WTC11 (cell line): ENCODE measurements around the gene HPN.

ENCODE experiments used
- ATF3 ChIP-seq: sonication (generic); formaldehyde crosslinking; conservative IDR thresholded peaks from 2 replicates; pipeline ENCODE4 v1.8.1; 2022; ENCODE audit warnings: mild to moderate bottlenecking, missing genetic modification reagents
- CTCF ChIP-seq: fragments of 200-600 bp; IDR thresholded peaks from 2 replicates; pipeline ENCODE4 v1.8.0; 2022; ENCODE audit warnings: antibody characterized with exemption
- ETV6 ChIP-seq: sonication (generic); formaldehyde crosslinking; IDR thresholded peaks from 2 replicates; pipeline ENCODE4 v1.8.1; 2022; ENCODE audit warnings: mild to moderate bottlenecking, missing genetic modification reagents
- FOXP4 ChIP-seq: sonication (generic); formaldehyde crosslinking; IDR thresholded peaks from 2 replicates; pipeline ENCODE4 v1.8.0; 2022; ENCODE audit warnings: mild to moderate bottlenecking, missing genetic modification reagents
- KAT7 ChIP-seq: sonication (generic); formaldehyde crosslinking; IDR thresholded peaks from 2 replicates; pipeline ENCODE4 v1.8.1; 2023; ENCODE audit warnings: missing genetic modification reagents, mild to moderate bottlenecking, borderline replicate concordance
- NFYB ChIP-seq: sonication (generic); formaldehyde crosslinking; conservative IDR thresholded peaks from 2 replicates; pipeline ENCODE4 v1.8.0; 2022; ENCODE audit warnings: low read depth, missing genetic modification reagents
- NR2C2 ChIP-seq: sonication (generic); formaldehyde crosslinking; IDR thresholded peaks from 2 replicates; pipeline ENCODE4 v1.8.0; 2022; ENCODE audit warnings: mild to moderate bottlenecking, missing genetic modification reagents
- TEAD1 ChIP-seq: sonication (generic); formaldehyde crosslinking; IDR thresholded peaks from 2 replicates; pipeline ENCODE4 v1.8.0; 2022; ENCODE audit warnings: mild to moderate bottlenecking, missing genetic modification reagents
- ZBTB43 ChIP-seq: sonication (generic); formaldehyde crosslinking; IDR thresholded peaks from 2 replicates; pipeline ENCODE4 v1.8.1; 2023; ENCODE audit warnings: mild to moderate bottlenecking, missing genetic modification reagents
- ZNF121 ChIP-seq: sonication (generic); formaldehyde crosslinking; IDR thresholded peaks from 2 replicates; pipeline ENCODE4 v1.8.0; 2023; ENCODE audit warnings: missing genetic modification reagents
- ZNF232 ChIP-seq: sonication (generic); formaldehyde crosslinking; IDR thresholded peaks from 2 replicates; pipeline ENCODE4 v1.8.0; 2022; ENCODE audit warnings: mild to moderate bottlenecking, missing genetic modification reagents
- ZNF281 ChIP-seq: sonication (generic); formaldehyde crosslinking; IDR thresholded peaks from 2 replicates; pipeline ENCODE4 v1.8.0; 2023; ENCODE audit warnings: mild to moderate bottlenecking, missing genetic modification reagents
- TF ChIP-seq, protein P1 (sequence below): sonication (generic); formaldehyde crosslinking; IDR thresholded peaks from 2 replicates; pipeline ENCODE4 v1.8.1; 2023; ENCODE audit warnings: mild to moderate bottlenecking, missing genetic modification reagents, borderline replicate concordance
- TF ChIP-seq, protein P2 (sequence below): sonication (generic); formaldehyde crosslinking; IDR thresholded peaks from 2 replicates; pipeline ENCODE4 v1.8.1; 2023; ENCODE audit warnings: mild to moderate bottlenecking, missing genetic modification reagents, moderate library complexity

- no peak for TF ChIP-seq CTCF
- TF ChIP-seq, protein P1, sequence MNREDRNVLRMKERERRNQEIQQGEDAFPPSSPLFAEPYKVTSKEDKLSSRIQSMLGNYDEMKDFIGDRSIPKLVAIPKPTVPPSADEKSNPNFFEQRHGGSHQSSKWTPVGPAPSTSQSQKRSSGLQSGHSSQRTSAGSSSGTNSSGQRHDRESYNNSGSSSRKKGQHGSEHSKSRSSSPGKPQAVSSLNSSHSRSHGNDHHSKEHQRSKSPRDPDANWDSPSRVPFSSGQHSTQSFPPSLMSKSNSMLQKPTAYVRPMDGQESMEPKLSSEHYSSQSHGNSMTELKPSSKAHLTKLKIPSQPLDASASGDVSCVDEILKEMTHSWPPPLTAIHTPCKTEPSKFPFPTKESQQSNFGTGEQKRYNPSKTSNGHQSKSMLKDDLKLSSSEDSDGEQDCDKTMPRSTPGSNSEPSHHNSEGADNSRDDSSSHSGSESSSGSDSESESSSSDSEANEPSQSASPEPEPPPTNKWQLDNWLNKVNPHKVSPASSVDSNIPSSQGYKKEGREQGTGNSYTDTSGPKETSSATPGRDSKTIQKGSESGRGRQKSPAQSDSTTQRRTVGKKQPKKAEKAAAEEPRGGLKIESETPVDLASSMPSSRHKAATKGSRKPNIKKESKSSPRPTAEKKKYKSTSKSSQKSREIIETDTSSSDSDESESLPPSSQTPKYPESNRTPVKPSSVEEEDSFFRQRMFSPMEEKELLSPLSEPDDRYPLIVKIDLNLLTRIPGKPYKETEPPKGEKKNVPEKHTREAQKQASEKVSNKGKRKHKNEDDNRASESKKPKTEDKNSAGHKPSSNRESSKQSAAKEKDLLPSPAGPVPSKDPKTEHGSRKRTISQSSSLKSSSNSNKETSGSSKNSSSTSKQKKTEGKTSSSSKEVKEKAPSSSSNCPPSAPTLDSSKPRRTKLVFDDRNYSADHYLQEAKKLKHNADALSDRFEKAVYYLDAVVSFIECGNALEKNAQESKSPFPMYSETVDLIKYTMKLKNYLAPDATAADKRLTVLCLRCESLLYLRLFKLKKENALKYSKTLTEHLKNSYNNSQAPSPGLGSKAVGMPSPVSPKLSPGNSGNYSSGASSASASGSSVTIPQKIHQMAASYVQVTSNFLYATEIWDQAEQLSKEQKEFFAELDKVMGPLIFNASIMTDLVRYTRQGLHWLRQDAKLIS, result no peak
- no peak for TF ChIP-seq ZNF281
- TF ChIP-seq ZBTB43 (CRISPR knock-in tag), result no peak
- TF ChIP-seq, protein P2, sequence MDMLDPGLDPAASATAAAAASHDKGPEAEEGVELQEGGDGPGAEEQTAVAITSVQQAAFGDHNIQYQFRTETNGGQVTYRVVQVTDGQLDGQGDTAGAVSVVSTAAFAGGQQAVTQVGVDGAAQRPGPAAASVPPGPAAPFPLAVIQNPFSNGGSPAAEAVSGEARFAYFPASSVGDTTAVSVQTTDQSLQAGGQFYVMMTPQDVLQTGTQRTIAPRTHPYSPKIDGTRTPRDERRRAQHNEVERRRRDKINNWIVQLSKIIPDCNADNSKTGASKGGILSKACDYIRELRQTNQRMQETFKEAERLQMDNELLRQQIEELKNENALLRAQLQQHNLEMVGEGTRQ (CRISPR knock-in tag), result no peak
- no peak for TF ChIP-seq NFYB (CRISPR knock-in tag)
- TF ChIP-seq FOXP4, result no peak
- no peak for TF ChIP-seq ETV6
- TF ChIP-seq ATF3 (CRISPR knock-in tag), result no peak
- TF ChIP-seq ZNF121 (CRISPR knock-in tag), result no peak
- TF ChIP-seq TEAD1 (CRISPR knock-in tag), result no peak
- TF ChIP-seq ZNF232 (CRISPR knock-in tag), result no peak
- no peak for TF ChIP-seq NR2C2 (CRISPR knock-in tag)
- no peak for TF ChIP-seq KAT7 (CRISPR knock-in tag)
Measured at GRCh38 chr19:35105411-35106290, 64.1 kb downstream of the HPN start.
